Measurements from ENCODE around the gene SYNGAP1.

GRCh38 chr6:33391922-33392594 is 27.8 kb upstream of the SYNGAP1 start:
- TF ChIP-seq POLR2A (IDR thresholded peaks at IDR 0.05; ENCODE audit: extremely low read depth, insufficient read length): no peak
- TF ChIP-seq, protein P1, sequence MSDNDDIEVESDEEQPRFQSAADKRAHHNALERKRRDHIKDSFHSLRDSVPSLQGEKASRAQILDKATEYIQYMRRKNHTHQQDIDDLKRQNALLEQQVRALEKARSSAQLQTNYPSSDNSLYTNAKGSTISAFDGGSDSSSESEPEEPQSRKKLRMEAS (IDR thresholded peaks at IDR 0.05; ENCODE audit: low read depth, low read length): no peak

Data from NB4 (cell line).